HEK293 (cell line): ENCODE results near the gene SLC6A13.

ENCODE experiments used
- MEIS1 ChIP-seq: sonication (generic); formaldehyde crosslinking; IDR thresholded peaks from 2 replicates; pipeline ENCODE4 v1.8.1; 2022; ENCODE audit warnings: missing genetic modification reagents, mild to moderate bottlenecking, borderline replicate concordance
- RBAK ChIP-seq: fragments of 450-650 bp; formaldehyde crosslinking; IDR thresholded peaks from 2 replicates; pipeline ENCODE4 v1.5.1; 2016; ENCODE audit warnings: missing biosample characterization, missing genetic modification characterization
- SP2 ChIP-seq: fragments of 450-650 bp; formaldehyde crosslinking; IDR thresholded peaks from 2 replicates; pipeline ENCODE4 v1.5.1; 2016; ENCODE audit warnings: missing biosample characterization, missing genetic modification characterization
- ZFP41 ChIP-seq: fragments of 450-650 bp; formaldehyde crosslinking; IDR thresholded peaks from 2 replicates; pipeline ENCODE4 v1.5.1; 2016; ENCODE audit warnings: missing biosample characterization, missing genetic modification characterization, borderline replicate concordance
- ZNF391 ChIP-seq: fragments of 450-650 bp; formaldehyde crosslinking; IDR thresholded peaks from 2 replicates; pipeline ENCODE4 v1.5.1; 2016; ENCODE audit warnings: low read depth, missing biosample characterization, missing genetic modification characterization, borderline replicate concordance
- TF ChIP-seq, protein P1 (sequence below): fragments of 450-650 bp; formaldehyde crosslinking; IDR thresholded peaks from 2 replicates; pipeline ENCODE4 v1.5.1; 2016; ENCODE audit warnings: missing biosample characterization, missing genetic modification characterization
- TF ChIP-seq, protein P2 (sequence below): fragments of 450-650 bp; formaldehyde crosslinking; IDR thresholded peaks from 2 replicates; pipeline ENCODE4 v1.5.1; 2016; ENCODE audit warnings: missing biosample characterization, missing genetic modification characterization

DNA sequence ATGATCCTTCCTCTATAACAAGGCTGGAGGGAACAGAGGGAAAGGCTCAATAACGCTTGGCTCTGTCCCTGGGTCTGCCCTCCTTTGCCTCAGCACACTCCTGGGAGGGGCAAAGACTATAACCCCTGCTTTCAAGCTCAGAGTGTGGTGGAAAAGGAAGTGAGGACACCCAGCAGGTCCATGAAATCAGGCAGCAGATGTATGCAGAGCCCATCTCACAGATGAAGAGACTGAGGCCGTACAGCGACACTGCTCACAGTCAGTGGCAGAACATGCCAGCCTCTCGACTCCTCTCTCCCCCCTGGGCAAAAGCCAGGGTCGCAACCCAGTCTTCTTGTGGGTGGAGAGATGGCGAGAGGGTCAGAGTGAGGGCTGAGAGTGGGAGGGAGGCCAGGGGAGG, 88.5 kb downstream of the SLC6A13 start:
- TF ChIP-seq, protein P1, sequence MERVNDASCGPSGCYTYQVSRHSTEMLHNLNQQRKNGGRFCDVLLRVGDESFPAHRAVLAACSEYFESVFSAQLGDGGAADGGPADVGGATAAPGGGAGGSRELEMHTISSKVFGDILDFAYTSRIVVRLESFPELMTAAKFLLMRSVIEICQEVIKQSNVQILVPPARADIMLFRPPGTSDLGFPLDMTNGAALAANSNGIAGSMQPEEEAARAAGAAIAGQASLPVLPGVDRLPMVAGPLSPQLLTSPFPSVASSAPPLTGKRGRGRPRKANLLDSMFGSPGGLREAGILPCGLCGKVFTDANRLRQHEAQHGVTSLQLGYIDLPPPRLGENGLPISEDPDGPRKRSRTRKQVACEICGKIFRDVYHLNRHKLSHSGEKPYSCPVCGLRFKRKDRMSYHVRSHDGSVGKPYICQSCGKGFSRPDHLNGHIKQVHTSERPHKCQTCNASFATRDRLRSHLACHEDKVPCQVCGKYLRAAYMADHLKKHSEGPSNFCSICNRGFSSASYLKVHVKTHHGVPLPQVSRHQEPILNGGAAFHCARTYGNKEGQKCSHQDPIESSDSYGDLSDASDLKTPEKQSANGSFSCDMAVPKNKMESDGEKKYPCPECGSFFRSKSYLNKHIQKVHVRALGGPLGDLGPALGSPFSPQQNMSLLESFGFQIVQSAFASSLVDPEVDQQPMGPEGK (tag by site-specific recombination), result no peak
- TF ChIP-seq ZFP41 (tag by site-specific recombination) (no peak), MEIS1 (CRISPR knock-in tag) (no peak), ZNF391 (tag by site-specific recombination) (no peak), SP2 (tag by site-specific recombination) (no peak), RBAK (tag by site-specific recombination) (no peak)
- TF ChIP-seq, protein P2, sequence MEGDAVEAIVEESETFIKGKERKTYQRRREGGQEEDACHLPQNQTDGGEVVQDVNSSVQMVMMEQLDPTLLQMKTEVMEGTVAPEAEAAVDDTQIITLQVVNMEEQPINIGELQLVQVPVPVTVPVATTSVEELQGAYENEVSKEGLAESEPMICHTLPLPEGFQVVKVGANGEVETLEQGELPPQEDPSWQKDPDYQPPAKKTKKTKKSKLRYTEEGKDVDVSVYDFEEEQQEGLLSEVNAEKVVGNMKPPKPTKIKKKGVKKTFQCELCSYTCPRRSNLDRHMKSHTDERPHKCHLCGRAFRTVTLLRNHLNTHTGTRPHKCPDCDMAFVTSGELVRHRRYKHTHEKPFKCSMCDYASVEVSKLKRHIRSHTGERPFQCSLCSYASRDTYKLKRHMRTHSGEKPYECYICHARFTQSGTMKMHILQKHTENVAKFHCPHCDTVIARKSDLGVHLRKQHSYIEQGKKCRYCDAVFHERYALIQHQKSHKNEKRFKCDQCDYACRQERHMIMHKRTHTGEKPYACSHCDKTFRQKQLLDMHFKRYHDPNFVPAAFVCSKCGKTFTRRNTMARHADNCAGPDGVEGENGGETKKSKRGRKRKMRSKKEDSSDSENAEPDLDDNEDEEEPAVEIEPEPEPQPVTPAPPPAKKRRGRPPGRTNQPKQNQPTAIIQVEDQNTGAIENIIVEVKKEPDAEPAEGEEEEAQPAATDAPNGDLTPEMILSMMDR (tag by site-specific recombination), result no peak
